WTC11 (cell line): ENCODE results near the gene STIMATE. TPM values are rescaled to one million over a fixed set of nuclear protein-coding genes. Genes with fewer than 3 reads are reported as not detected.
A peak's percentile ranks its signal among the peaks of the same experiment; 100 is the strongest.

Experiments used
- ATAC-seq: fragments of 200-7000 bp; cut with Tn5 transposase; 2 replicates; pipeline ENCODE4 v1.10.0; 2021; ENCODE audit warnings: mild to moderate bottlenecking, moderate library complexity
- CTCF ChIA-PET: fragments of 300-600 bp; sonication (Branson Sonifier 250); formaldehyde crosslinking; loops from one replicate; lab custom pipeline; 2021; ENCODE audit warnings: antibody characterized with exemption; lab: Charles Lee
- POLR2A ChIA-PET: fragments of 350-600 bp; sonication (Branson Sonifier 250); formaldehyde crosslinking; loops from one replicate; lab custom pipeline; 2021; ENCODE audit warnings: antibody characterized with exemption; lab: Charles Lee
- DNase-seq: peaks from one replicate; pipeline ENCODE4 v3.0.0; 2021; ENCODE audit warnings: low spot score
- H3K27ac Mint-ChIP-seq: 2 replicates; pipeline ENCODE4 v1.8.0; 2021; ENCODE audit warnings: mixed read lengths
- H3K27me3 Mint-ChIP-seq: 2 replicates; pipeline ENCODE4 v1.8.0; 2021; ENCODE audit warnings: low read depth, mild to moderate bottlenecking, moderate library complexity, mixed read lengths
- H3K36me3 Mint-ChIP-seq: 2 replicates; pipeline ENCODE4 v1.8.0; 2021; ENCODE audit warnings: mixed read lengths
- H3K4me1 Mint-ChIP-seq: 2 replicates; pipeline ENCODE4 v1.8.0; 2022; ENCODE audit warnings: mixed read lengths
- H3K4me3 Mint-ChIP-seq: 2 replicates; pipeline ENCODE4 v1.8.0; 2021; ENCODE audit warnings: mild to moderate bottlenecking, moderate library complexity, mixed read lengths
- H3K9me3 Mint-ChIP-seq: 2 replicates; pipeline ENCODE4 v1.8.0; 2021; ENCODE audit warnings: mixed read lengths
- CREM ChIP-seq: sonication (generic); formaldehyde crosslinking; IDR thresholded peaks from 2 replicates; pipeline ENCODE4 v1.8.1; 2022; ENCODE audit warnings: mild to moderate bottlenecking, missing genetic modification reagents, moderate library complexity
- E2F4 ChIP-seq: sonication (generic); formaldehyde crosslinking; IDR thresholded peaks from 2 replicates; pipeline ENCODE4 v1.8.1; 2022; ENCODE audit warnings: low read depth, mild to moderate bottlenecking, moderate library complexity, missing genetic modification reagents, borderline replicate concordance
- ESRRA ChIP-seq: sonication (generic); formaldehyde crosslinking; IDR thresholded peaks from 2 replicates; pipeline ENCODE4 v1.8.1; 2022; ENCODE audit warnings: mild to moderate bottlenecking, missing genetic modification reagents, borderline replicate concordance
- ETV6 ChIP-seq: sonication (generic); formaldehyde crosslinking; IDR thresholded peaks from 2 replicates; pipeline ENCODE4 v1.8.1; 2022; ENCODE audit warnings: mild to moderate bottlenecking, missing genetic modification reagents
- FOXP4 ChIP-seq: sonication (generic); formaldehyde crosslinking; IDR thresholded peaks from 2 replicates; pipeline ENCODE4 v1.8.0; 2022; ENCODE audit warnings: mild to moderate bottlenecking, missing genetic modification reagents
- GTF2I ChIP-seq: fragments of 250-450 bp; sonication (Bioruptor Pico); conservative IDR thresholded peaks from 2 replicates; pipeline ENCODE4 v1.4.0; 2021; ENCODE audit warnings: mild to moderate bottlenecking
- HMGA2 ChIP-seq: fragments of 250-450 bp; sonication (Bioruptor Pico); IDR thresholded peaks from 2 replicates; pipeline ENCODE4 v1.4.0; 2021; ENCODE audit warnings: mild to moderate bottlenecking, moderate library complexity
- JUN ChIP-seq: sonication (generic); formaldehyde crosslinking; IDR thresholded peaks from 2 replicates; pipeline ENCODE4 v1.8.0; 2023; ENCODE audit warnings: mild to moderate bottlenecking, missing genetic modification reagents
- MAX ChIP-seq: sonication (generic); formaldehyde crosslinking; IDR thresholded peaks from 2 replicates; pipeline ENCODE4 v1.8.0; 2022; ENCODE audit warnings: mild to moderate bottlenecking, missing genetic modification reagents
- NFATC4 ChIP-seq: fragments of 250-450 bp; sonication (Bioruptor Pico); IDR thresholded peaks from 2 replicates; pipeline ENCODE4 v1.9.0; 2021; ENCODE audit warnings: mild to moderate bottlenecking
- OVOL2 ChIP-seq: fragments of 250-450 bp; sonication (Bioruptor Pico); IDR thresholded peaks from 2 replicates; pipeline ENCODE4 v1.9.0; 2021; ENCODE audit warnings: mild to moderate bottlenecking, borderline replicate concordance
- PREB ChIP-seq: sonication (generic); formaldehyde crosslinking; IDR thresholded peaks from 2 replicates; pipeline ENCODE4 v1.8.1; 2022; ENCODE audit warnings: mild to moderate bottlenecking, missing genetic modification reagents, moderate library complexity, borderline replicate concordance
- RELA ChIP-seq: sonication (generic); formaldehyde crosslinking; IDR thresholded peaks from 2 replicates; pipeline ENCODE4 v1.8.1; 2022; ENCODE audit warnings: missing genetic modification reagents, mild to moderate bottlenecking, borderline replicate concordance
- ZNF121 ChIP-seq: sonication (generic); formaldehyde crosslinking; IDR thresholded peaks from 2 replicates; pipeline ENCODE4 v1.8.0; 2023; ENCODE audit warnings: missing genetic modification reagents
- ZNF232 ChIP-seq: sonication (generic); formaldehyde crosslinking; IDR thresholded peaks from 2 replicates; pipeline ENCODE4 v1.8.0; 2022; ENCODE audit warnings: mild to moderate bottlenecking, missing genetic modification reagents
- ZNF263 ChIP-seq: sonication (generic); formaldehyde crosslinking; IDR thresholded peaks from 2 replicates; pipeline ENCODE4 v1.8.1; 2022; ENCODE audit warnings: low read depth, mild to moderate bottlenecking, moderate library complexity, missing genetic modification reagents
- ZNF396 ChIP-seq: fragments of 250-450 bp; sonication (Bioruptor Pico); IDR thresholded peaks from 2 replicates; pipeline ENCODE4 v1.8.0; 2021; ENCODE audit warnings: mild to moderate bottlenecking, moderate library complexity, borderline replicate concordance
- ZNF423 ChIP-seq: fragments of 250-450 bp; sonication (Bioruptor Pico); IDR thresholded peaks from 2 replicates; pipeline ENCODE4 v2.1.2; 2022; ENCODE audit warnings: mild to moderate bottlenecking, moderate library complexity
- total RNA-seq: library from RNA; stranded (reverse); gene quantifications from 3 replicates; pipeline ENCODE4 v1.2.3, GENCODE V29; 2021
- TF ChIP-seq, protein P1 (sequence below): sonication (generic); formaldehyde crosslinking; conservative IDR thresholded peaks from 2 replicates; pipeline ENCODE4 v1.8.1; 2022; ENCODE audit warnings: mild to moderate bottlenecking, missing genetic modification reagents
- TF ChIP-seq, protein P2 (sequence below): sonication (generic); formaldehyde crosslinking; IDR thresholded peaks from 2 replicates; pipeline ENCODE4 v1.8.1; 2022; ENCODE audit warnings: missing genetic modification reagents, borderline replicate concordance
- TF ChIP-seq, protein P3 (sequence below): fragments of 250-450 bp; sonication (Bioruptor Pico); IDR thresholded peaks from 2 replicates; pipeline ENCODE4 v1.9.0; 2021; ENCODE audit warnings: mild to moderate bottlenecking

Gene STIMATE
- total RNA-seq, 1 experiment from 2014 or later = 35.5 TPM

DNA sequence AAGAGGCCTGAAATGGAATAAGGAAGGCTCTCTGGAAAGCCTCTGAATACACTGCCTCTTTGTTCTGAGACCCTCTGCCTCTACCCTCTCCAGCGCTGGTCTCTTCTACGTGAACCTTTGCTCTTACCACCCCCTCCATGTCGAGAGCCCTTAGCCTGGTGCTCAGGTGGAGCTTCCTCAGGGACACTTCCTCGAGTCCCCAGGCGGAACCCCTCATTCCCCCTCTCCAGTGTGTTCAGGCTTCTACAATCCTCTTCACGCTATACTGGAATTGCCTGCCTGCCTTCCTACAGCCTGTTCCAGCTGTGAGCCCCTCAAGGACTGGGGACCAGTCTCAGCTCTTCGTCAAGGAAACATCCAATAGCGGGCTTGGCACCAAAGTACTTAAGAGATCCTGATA is 7.4 kb downstream of the STIMATE start:
- ATAC-seq = no peak
- Mint-ChIP-seq H3K36me3 (peaks cover 12% of the 10 kb centered on the region), H3K27me3 (no peaks in the 10 kb centered on the region), H3K4me1 (no peaks in the 10 kb centered on the region), H3K9me3 (peaks cover 10% of the 10 kb centered on the region), H3K27ac (0 out of 2 replicates have a peak overlapping the region, but pooled peaks have one; percentile 58), H3K4me3 (no peak overlapping the region)
- DNase-seq = no peak
- ChIA-PET POLR2A (no interaction called here), CTCF (interaction anchor here (1.3 kb wide), 1 partner anchor 10 kb away, joined by 3 read pairs; no protein-coding TSS in a partner anchor)
- TF ChIP-seq NFATC4 (CRISPR knock-in tag) (no peak), ZNF396 (CRISPR knock-in tag) (no peak), FOXP4 (CRISPR knock-in tag) (no peak), ETV6 (CRISPR knock-in tag) (no peak), HMGA2 (CRISPR knock-in tag) (no peak), GTF2I (CRISPR knock-in tag) (no peak), RELA (CRISPR knock-in tag) (no peak), PREB (CRISPR knock-in tag) (no peak), ZNF423 (CRISPR knock-in tag) (no peak)
- TF ChIP-seq, protein P1, sequence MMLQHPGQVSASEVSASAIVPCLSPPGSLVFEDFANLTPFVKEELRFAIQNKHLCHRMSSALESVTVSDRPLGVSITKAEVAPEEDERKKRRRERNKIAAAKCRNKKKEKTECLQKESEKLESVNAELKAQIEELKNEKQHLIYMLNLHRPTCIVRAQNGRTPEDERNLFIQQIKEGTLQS = no peak
- TF ChIP-seq, protein P2, sequence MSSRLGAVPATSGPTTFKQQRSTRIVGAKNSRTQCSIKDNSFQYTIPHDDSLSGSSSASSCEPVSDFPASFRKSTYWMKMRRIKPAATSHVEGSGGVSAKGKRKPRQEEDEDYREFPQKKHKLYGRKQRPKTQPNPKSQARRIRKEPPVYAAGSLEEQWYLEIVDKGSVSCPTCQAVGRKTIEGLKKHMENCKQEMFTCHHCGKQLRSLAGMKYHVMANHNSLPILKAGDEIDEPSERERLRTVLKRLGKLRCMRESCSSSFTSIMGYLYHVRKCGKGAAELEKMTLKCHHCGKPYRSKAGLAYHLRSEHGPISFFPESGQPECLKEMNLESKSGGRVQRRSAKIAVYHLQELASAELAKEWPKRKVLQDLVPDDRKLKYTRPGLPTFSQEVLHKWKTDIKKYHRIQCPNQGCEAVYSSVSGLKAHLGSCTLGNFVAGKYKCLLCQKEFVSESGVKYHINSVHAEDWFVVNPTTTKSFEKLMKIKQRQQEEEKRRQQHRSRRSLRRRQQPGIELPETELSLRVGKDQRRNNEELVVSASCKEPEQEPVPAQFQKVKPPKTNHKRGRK (CRISPR knock-in tag) = no peak
- TF ChIP-seq, all 79 proteins: peak for 0

DNA sequence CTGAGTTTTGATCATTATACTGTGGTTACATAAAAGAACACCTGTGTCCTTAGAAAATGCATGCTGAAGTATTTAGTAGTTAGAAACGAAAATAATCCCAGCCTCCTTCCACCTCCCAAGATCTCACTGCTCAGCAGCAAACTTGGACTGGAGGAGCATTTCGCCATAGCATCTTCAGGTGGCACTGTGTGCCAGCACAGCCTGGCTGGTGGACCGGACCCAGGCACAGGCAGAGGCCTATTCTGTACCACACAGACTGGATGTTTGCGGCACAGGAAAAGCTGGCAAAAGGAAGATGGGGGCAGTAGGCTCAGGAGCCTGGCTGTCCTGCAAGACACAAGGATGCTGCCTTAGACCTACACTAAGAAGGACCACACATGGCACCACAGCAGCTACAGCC is 10.2 kb downstream of the STIMATE start:
- ChIA-PET POLR2A (no interaction called here), CTCF (no interaction called here)
- H3K9me3 Mint-ChIP-seq = peaks cover 13% of the 10 kb centered on the region
- no peaks in the 10 kb centered on the region for H3K4me1 Mint-ChIP-seq
- ATAC-seq = no peak
- H3K4me3 Mint-ChIP-seq = no peak overlapping the region
- TF ChIP-seq, protein P3, sequence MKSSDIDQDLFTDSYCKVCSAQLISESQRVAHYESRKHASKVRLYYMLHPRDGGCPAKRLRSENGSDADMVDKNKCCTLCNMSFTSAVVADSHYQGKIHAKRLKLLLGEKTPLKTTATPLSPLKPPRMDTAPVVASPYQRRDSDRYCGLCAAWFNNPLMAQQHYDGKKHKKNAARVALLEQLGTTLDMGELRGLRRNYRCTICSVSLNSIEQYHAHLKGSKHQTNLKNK (CRISPR knock-in tag) = no peak
- DNase-seq = no peak
- H3K36me3 Mint-ChIP-seq = peaks cover 16% of the 10 kb centered on the region
- H3K27me3 Mint-ChIP-seq = no peaks in the 10 kb centered on the region
- H3K27ac Mint-ChIP-seq = no peak overlapping the region

DNA sequence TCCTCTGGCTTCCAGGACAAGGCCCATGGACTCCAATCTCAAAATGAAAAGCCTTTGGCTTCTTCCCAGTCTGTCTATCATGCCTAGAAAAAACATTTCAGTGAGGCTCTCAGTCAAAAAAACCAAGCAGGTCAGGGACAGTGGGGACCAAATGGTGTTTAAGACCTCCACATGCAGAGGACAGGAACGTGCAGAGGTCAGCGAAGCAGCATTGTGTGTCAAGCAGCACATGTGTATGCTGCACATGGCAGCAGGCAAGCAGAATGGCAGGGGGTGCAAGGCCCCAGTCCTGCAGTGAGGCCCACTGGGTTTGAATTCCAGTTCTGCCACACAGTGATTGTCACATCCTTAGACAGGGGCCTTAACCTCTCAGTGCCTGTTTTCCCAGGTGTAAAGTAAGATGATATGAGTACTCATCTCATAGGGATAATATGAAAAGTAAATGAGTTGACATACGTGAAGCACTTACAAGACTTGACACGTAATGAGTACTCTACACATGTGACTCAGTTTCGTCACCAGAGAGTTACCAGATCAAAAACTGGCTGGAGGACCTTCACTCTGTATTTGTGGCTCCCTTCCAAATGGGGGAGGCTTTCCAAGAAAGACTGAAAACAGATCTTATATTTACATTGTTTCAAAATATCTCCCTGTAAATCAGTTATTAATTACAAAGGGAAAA is 11.2 kb downstream of the STIMATE start:
- ATAC-seq (no peak), DNase-seq (no peak)
- no peak overlapping the region for H3K4me3 Mint-ChIP-seq
- ChIA-PET CTCF (no interaction called here), POLR2A (no interaction called here)
- H3K36me3 Mint-ChIP-seq = peaks cover 16% of the 10 kb centered on the region
- no peak overlapping the region for H3K27ac Mint-ChIP-seq
- H3K27me3 Mint-ChIP-seq = no peaks in the 10 kb centered on the region
- H3K9me3 Mint-ChIP-seq = peaks cover 13% of the 10 kb centered on the region
- no peaks in the 10 kb centered on the region for H3K4me1 Mint-ChIP-seq
- no peak for TF ChIP-seq FOXP4 (CRISPR knock-in tag)
- no peak for TF ChIP-seq ZNF121
- TF ChIP-seq ZNF232 = no peak
- TF ChIP-seq E2F4 = no peak
- no peak for TF ChIP-seq OVOL2 (CRISPR knock-in tag)
- TF ChIP-seq, protein P1 = no peak
- TF ChIP-seq ESRRA (CRISPR knock-in tag) = no peak
- no peak for TF ChIP-seq MAX (CRISPR knock-in tag)
- no peak for TF ChIP-seq CREM (CRISPR knock-in tag)
- TF ChIP-seq ZNF263 (CRISPR knock-in tag) = no peak
- no peak for TF ChIP-seq JUN (CRISPR knock-in tag)
